Frontal cortex (tissue), 4 donors: Measurements from ENCODE around the gene PGAM2. TPM values are rescaled to one million over a fixed set of nuclear protein-coding genes. Genes with fewer than 3 reads are reported as not detected.
A peak's percentile ranks its signal among the peaks of the same experiment; 100 is the strongest.
"Not testable (repeated sequence)": the region's sequence is repeated elsewhere in the genome, so short reads cannot be mapped to it uniquely, and the experiment has no call there.

ENCODE experiments used
- DNase-seq, 2 donors: peaks; one replicate each; pipeline ENCODE4 v3.0.0; 2012; ENCODE audit warnings: low spot score in 2 of 2
- FAIRE-seq: peaks from 2 replicates; lab custom pipeline; 2012; peaks lifted over from hg19 to GRCh38; lab: Jason Lieb, UNC
- total RNA-seq: library from RNA; depleted of rRNA; stranded (reverse); fragments of >200 nt; gene quantifications from one replicate; pipeline ENCODE4 v1.2.3, GENCODE V29; 2014
- donor health status: control.
- donor health status: control.
- donor health status: control.

PGAM2 gene
- total RNA-seq, 1 donor from 2014 or later: 4.5 TPM

DNA sequence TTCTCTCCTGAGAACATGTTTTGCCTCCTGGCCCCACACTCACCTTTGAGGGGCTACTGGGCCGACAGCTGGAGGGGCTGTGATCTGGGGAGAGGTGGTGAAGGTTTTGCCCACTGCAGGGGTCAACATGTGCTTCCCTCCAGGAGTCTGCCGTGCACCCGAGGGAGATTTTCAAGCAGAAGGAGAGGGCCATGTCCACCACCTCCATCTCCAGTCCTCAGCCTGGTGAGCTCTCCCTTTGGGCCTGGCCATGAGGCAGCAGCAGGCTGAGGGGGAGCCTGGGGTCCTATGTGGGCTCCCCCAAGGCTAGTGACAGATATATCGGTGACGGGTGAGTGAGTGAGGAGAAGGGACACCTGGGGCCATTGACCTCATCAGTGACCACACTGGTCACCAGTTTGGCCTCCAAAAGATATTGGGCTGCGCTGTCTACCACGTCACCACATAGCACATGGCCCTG is 6.6 kb downstream of the PGAM2 start:
- no peak for FAIRE-seq

DNA sequence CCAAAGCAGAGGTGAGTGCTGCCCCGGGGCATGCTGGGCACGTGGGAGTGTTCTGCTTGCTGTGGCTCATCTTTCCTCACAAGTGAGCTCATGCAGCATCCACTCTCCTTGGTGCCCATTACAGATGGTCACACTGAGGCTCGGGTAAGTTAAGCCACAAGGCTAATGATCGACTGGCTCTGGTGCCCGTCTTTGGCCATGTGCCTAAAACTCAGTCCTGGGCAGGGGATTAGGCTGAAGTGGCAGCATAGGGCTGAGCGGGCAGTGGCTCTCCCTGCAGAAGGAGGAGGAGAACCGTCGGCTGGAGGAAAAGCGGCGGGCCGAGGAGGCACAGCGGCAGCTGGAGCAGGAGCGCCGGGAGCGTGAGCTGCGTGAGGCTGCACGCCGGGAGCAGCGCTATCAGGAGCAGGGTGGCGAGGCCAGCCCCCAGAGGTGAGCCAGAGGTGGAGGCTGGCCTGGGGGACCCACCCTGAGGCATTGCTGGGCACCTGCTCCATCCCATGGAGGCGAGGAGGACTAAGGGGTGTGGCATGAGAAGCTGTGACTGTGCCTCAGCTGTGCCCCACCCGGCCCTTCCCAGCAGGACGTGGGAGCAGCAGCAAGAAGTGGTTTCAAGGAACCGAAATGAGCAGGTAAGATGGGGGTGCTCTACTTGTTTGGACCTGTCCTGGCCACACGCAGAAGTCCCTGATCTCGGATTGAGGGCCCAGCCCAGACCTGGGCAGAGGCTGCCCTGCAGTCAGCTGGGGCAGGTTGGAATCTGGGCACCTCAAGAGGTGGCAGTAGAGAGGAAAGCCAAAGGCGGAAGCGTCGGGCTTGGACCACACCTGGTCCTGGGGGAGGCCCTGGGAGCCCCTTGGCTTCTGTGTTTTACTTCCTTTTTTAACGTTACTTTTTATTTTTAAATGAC is 7.3 kb downstream of the PGAM2 start:
- DNase-seq: no peak
- FAIRE-seq: no peak

More for the DNA sequence above, 6.6 kb downstream of the PGAM2 start:
- no peak for DNase-seq

DNA sequence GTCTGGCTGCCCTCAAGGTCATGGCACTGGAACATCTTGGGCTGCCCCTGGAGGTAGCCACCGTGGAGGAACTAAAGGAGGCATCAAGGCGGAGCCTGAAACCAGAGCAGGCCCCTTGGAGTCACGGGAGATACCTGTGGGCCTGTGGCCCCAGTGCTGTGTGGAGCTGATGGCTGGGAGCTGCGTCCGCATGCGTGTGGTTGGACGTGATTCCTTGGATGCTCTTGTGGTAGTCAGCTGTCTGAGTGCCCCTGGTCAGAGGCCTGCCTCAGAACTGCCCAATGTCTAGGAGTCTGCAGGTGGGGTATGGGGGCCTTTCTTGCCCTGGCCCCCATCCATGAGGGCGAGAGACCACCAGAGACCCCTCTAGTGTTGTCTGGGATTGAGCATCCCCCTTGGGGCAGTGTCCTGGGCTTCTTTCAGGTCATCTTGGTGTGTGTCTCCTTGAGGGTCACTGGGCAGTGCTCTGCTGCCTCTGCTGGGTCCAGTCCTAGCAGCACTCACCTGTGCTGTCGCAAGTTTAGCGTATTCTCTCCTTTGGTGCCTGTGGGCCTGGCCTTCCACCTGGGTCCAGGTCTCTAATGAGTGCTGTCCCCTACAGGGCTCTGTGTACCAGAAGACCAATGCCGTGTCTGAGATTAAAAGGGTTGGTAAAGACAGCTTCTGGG is 8.1 kb downstream of the PGAM2 start:
- FAIRE-seq: no peak
- DNase-seq: no peak

DNA sequence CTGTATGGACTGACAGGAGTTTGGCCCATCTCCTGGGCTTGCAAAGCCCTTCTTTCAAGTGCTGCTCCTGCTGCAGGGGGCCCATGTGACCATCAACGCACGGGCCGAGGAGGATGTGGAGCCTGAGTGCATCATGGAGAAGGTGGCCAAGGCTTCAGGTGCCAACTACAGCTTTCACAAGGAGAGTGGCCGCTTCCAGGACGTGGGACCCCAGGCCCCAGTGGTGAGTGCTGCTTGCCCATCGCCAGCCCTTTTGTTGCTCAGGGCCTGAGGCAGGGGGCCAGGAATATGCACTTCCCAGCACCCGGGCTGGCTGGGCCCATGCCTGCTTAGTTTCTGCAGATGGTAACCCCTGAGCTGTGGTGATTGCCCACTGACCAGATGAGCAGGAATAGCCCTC is 8.7 kb downstream of the PGAM2 start:
- no peak for DNase-seq

DNA sequence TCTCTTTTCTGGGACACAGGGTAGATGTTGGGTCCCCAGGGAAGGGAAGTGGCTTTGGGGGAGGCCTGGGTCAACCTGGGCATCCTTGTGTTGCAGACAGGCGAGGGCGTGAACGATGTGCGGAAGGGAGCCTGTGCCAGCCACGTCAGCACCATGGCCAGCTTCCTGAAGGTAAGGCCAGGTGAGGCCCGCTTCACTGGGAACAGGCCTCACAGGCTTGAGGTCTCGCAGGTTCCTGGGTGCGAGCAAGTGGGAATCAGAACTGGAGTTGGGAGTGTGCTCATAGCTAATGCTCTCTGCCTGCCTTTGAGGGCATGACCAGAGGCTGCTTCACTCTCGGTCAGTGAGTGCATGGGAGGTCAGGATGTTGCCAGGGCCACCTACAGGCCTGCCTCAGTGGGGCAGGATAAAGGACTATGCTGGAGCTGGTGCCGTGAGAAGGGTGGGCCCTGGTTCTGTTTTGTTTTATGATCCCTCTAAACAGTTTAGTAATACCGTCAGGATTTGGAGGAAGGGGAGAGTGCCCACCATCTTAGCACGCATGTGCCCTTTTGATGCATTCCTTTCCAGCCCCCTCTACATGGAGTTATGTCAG is 12.5 kb downstream of the PGAM2 start:
- no peak for DNase-seq
- no peak for FAIRE-seq

More for the DNA sequence above, 8.7 kb downstream of the PGAM2 start:
- FAIRE-seq: no peak

DNA sequence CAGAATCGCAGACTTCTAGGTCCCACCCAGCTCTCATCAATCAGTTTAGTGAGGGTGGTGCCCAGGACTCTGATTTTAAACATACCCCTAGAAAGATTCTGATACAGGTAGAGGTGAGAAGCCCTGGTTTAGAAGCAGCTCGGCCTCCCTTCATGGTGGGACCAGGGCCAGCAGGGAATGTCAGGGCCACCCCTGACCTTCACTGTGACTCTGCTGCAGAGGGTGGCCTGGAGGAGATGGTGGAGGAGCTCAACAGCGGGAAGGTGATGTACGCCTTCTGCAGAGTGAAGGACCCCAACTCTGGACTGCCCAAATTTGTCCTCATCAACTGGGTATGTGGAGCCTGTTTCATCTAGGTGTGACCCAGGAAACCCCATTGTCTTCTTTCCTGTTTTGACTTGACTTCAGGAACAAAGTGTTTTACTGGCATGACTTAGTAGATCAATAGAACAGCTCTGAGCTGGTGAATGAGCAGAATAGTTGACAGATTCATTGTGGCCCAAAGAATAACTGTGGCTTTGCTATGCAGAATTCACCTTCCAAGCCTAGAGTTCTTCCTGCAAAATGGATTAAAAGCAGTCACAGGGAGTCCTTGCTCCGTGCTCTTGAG is 13.7 kb downstream of the PGAM2 start:
- DNase-seq (no peak), FAIRE-seq (no peak)

DNA sequence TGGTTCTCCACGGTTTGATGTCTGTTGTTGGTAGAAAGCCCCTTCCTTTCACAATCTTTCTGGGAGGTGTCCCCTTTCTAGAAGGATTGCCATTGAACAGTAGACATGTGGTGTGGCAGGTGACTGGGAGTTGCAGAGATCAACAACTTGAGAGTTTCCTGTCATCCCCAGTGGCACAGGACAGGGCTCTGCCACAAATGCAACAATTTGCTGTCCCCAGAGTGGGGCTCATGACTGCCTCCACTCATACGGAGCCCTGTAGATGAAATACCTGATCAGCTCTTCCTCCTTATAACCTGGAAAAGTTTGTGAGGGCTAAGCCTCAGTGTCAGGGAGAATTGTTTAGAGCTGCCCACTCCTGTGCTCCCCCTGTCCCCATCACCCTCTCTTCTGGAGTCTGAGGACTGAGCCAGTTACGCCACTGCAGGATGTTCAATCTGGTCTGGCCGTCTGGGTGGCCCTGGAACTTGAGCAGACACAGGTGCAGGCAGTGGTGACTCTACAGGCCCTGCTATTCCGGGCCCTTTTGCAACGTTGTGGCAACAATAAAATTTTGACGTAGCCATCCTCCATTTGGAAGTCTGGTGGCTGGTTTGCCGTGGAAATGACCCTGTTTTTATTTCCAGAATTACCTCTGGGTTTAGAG is 14.3 kb downstream of the PGAM2 start:
- no peak for DNase-seq
- FAIRE-seq: no peak

DNA sequence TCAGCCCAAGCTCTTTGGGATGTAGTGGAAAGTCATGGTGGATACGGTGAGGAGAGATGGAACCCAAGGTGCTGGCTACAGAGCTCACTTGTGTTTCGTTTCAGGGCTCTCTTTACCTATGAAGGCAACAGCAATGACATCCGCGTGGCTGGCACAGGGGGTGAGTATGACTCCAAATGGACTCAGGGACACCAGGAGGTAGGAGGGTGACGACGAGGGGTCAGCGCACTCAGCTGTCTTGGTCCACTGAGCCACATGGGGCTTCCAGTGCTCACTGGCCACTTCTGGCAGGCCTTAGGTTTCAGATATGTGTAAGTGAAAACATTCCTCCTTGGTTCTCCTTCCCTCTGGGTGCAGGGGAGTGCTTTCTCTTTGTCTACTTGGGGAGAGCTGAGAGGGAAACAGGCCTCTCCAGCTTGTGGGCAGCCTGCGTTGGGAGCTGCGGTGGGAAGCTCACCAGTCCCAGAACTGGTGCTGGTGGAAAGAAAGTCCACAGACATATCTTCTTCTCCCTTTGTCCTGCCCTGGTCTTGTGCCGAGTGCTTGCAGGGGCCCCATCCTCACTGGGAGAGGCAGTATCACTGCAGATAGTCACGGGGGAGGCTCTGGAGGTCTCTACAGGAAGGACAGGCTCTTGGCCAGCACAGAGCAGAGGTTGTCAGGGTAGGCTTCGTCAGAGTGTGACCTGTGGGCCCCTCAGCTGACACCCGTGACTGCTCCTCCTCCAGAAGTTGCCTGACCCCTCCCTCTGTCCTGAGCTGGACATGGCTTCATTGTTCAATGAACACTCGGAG is 15.0 kb downstream of the PGAM2 start:
- FAIRE-seq (no peak), DNase-seq (no peak)

DNA sequence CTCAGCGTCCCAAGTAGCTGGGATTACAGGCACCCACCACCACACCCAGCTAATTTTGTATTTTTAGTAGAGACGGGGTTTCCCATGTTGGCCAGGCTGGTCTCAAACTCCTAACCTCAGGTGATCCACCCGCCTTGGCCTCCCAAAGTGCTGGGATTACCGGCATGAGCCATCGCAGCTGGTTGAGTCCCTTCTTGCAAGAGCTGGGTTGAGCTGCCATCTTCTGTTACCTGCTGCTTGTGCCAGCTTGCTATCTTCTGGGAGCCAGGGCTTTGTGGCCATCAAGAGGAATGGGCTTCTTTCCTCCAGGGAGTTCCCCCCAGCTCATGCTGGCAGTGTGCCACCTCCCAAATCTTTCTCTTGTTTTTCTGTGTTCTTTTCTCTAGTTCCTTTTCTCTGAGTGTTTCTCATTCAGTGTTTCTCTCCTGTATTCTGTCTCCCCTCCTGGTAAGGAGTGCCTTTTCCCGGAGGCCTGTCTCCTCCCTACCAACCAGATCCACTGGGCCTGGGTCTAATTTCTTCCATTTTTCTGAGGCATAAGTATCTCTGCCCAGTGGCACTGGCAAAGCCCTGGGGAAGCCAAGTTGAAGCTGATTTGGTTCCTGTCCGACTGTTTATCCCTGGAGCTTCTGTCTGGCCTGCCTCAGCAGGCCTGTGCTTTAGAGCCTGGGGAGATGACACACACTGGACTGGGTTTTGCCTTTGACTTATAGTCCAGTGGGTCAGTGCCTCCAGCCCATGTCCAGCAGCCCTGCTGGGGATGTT is 17.2 kb downstream of the PGAM2 start:
- FAIRE-seq (no peak), DNase-seq (no peak)

DNA sequence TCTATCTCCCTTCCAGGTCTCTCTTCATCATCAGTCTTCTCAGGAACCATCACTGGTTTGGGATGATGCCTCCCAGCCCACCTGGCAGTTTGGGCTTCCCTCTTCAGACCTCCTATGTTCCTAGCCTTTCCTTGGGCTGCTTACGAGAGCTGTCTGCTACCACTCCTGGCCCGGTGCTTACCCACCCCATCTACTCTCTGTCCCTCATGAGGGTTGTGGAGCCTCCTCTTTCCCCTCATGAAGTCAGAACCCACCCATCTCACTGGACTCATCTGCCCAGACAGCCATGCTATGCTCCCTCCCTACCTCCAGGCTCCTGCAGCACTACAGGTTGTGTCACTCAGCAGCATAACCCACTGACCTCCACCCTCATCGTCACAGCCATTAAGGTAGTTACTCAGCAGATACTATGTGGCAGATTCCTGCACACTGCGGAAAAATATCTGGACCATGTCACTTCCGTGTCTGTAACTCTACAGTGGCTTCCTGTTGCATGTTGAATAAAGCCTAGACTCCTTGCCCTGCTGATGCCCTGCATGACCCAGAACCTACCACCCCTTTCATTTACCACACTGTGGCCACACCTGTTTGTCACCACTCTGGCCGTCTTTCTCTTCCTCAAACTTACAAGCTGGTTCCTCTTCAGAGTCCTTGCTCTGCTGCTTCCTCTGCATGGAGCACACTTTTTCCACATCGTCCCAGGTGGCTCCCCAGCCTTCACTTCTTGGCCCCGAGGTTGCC is 18.9 kb downstream of the PGAM2 start:
- FAIRE-seq: no peak

DNA sequence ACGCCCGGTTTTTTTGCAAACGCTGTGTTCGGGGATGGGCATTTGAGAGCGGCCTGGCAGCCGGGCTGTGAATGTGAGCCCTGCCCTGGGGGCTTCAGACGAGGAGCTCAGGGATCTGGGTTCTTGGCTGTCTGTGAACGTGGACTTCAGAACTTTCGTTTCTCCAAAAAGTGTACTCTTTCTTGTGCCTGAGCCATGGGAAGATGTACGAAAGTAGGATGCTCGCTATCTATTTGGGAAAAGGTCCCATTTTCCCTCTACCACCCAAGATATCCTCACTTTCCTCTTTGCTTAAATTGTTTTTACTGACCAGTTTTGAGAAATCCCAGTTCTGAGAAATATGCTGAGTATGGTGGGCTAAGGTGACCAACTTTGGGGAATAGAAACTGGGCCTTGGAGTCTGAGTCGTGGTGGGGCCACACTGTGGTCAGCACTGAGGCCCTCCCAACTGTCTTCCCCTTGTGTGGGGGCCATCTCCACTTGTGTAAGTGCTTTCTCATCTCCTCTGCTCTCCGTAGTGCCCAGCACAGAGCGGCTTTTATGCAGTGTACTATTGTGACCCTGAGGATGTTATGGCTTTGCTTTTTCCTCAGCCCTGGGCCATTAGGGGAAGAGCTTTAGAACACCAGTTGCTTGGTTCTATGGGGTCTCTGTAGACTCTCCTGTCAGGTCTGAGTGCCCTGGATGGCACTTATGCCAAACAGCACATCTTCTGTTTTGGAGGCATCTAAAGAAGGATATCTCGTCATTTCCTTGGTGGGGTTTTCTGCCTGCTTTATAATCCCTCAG is 19.9 kb downstream of the PGAM2 start:
- no peak for DNase-seq
- no peak for FAIRE-seq

More for the DNA sequence above, 18.9 kb downstream of the PGAM2 start:
- DNase-seq: no peak

DNA sequence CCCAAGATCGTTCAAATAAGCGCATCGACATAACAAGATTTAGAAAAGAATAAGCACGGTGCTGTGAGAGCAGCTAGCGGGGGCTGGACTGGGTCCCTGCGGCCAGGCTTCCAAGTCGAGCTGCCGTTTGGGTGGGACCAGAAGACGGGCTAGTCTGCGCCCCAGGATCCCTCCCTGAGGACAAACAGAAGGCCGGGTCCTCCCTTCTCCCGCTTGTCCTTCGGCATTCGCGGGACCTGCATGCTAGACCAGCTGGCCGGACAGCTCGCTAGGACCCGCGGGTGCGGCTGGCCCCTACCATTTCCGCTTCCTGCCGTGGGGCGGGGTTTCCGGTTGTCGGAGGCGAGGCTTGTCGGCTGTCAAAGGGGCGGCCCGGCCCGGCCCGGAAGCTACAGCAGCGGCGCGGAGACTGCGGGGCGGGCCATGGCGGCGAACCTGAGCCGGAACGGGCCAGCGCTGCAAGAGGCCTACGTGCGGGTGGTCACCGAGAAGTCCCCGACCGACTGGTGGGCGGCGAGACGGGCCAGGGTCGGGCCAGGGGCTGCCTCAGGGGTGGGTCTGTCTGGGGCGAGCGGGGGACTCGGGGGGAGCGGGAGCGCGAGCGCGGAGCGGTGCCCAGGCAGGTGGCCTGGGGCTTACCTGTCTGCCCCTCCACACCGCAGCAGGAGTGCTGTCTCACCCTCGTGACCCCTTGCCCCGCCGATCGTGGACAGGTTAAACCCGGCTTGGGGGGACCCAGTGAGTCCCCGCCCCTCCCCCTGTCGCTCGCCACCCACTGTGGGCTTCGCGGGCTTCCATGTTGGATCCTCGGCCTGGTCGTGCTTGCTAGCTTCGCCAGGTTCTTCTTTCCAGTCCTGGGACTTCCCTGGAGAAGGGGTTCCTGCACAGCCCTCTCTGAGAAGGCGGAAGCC is 20.8 kb downstream of the PGAM2 start, which contains the start of gene DBNL:
Gene DBNL (plus strand): TSS at position 388 of the 911 bp plus-strand sequence. CDS start 36 bp downstream, at position 424.
- FAIRE-seq: no peak

DNA sequence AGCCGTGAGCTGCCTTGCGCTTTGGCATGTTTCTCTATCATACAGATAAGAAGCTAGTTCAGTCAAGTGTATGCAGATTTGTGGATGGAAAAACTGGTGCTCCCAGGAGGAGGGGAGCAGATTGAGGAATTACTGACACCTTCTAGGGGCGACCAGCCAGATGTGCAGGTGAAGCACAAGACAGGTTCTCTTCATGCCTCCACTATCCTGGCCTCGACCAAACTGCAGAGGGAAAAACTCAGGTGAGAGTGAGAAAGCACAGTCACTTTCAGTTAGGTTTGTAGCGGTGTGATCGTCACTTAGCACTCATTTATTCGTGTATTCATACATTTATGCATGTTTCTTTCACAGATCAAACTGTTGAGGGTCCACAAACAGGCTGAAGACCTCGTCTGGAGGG is 21.5 kb downstream of the PGAM2 start:
- no peak for FAIRE-seq
- DNase-seq: no peak

More for the DNA sequence above, 20.8 kb downstream of the PGAM2 start, which contains the start of gene DBNL:
- peak; percentile 91 to 94 for DNase-seq

DNA sequence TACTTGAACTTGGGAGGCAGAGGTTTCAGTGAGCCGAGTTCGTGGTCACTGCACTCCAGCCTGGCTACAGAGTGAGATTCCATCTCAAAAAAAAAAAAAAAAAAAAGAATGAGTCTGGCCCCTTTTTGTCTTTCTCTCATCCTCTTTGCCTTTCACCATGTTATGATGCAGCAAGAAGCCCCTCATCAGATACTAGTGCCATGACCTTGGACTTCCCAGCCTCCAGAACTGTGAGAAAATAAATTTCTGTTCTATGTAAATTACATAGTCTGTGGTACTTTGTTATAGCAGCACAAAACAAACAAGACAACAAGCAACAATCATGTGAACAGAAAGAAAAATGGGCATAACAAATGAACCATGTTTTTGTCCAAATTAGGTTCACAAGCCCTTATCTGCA is 23.1 kb downstream of the PGAM2 start:
- FAIRE-seq (no peak), DNase-seq (no peak)

DNA sequence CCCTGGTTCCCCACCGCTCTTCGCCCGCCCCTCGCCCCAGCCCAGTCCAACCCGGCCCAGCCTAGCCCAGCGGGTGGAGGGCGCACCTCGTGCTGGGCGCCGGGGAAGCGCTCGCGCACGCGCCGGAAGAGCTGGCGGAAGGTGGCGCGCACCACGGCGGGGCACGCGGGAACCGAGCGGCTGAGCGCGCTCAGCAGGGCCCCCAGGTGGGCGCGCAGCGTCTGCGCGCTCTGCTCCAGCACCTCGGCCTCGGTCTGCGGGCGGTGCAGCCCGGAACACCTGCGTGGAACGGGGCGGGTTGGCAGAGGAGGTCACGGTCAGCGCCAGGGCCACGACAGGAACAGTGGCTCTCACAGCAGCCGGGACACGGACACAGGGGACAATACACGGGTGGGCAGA is 24.9 kb downstream of the PGAM2 start:
- FAIRE-seq, DNase-seq: not testable (repeated sequence)
